Urinary bladder (tissue), 4 donors: ENCODE data around the gene AHSP. TPM values are rescaled to one million over a fixed set of nuclear protein-coding genes. Genes with fewer than 3 reads are reported as not detected.
"Not testable (repeated sequence)": the region's sequence is repeated elsewhere in the genome, so short reads cannot be mapped to it uniquely, and the experiment has no call there.

Source experiments
- DNase-seq: peaks from one replicate; pipeline ENCODE4 v3.0.0-alpha.2; 2015; ENCODE audit errors: extremely low spot score
- H3K27ac ChIP-seq: one replicate; pipeline ENCODE4 v1.5.1; 2013; ENCODE audit warnings: low read depth, mild to moderate bottlenecking, moderate library complexity
- H3K36me3 ChIP-seq: one replicate; pipeline ENCODE4 v1.6.1; 2013; ENCODE audit warnings: mild to moderate bottlenecking, moderate library complexity; ENCODE audit not compliant: insufficient read depth
- H3K4me1 ChIP-seq: one replicate; pipeline ENCODE4 v1.6.1; 2013; ENCODE audit warnings: mild to moderate bottlenecking, moderate library complexity; ENCODE audit not compliant: insufficient read depth
- H3K4me3 ChIP-seq: one replicate; pipeline ENCODE4 v1.5.1; 2013; ENCODE audit warnings: low read depth, low read length
- WGBS: extraction: QIAGEN DNeasy Blood & Tissue Kit; methylation state at CpG from one replicate; pipeline ENCODE4 v1.1.7; 2013; 5-methylcytosine and 5-hydroxymethylcytosine counted together
- polyA plus RNA-seq: library from polyadenylated mRNA; stranded (reverse); fragments of 200-250 nt; gene quantifications from one replicate; pipeline ENCODE4 v1.2.3, GENCODE V29; 2013
- total RNA-seq: library from RNA; depleted of rRNA; stranded (reverse); fragments of >200 nt; gene quantifications from one replicate; pipeline ENCODE4 v1.2.3, GENCODE V29; 2014
- donor health status: healthy with polysubstance abuse.
- donor health status: healthy.

AHSP gene
- 9.2 TPM for total RNA-seq
- not detected for polyA plus RNA-seq

GRCh38 chr16:31527734-31528274 lies at the start of gene AHSP:
TSS of gene AHSP (plus strand) at chr16:31527900. CDS start at chr16:31528140, 240 bp downstream.
- no peak for DNase-seq
- Histone ChIP-seq H3K4me3 (no peak within 1 kb of the TSS), H3K27ac (no peak within 1 kb of the TSS), H3K4me1 (no peaks in the 10 kb centered on the region), H3K36me3 (no peaks in the 10 kb centered on the region)
- 63% methylated on average over 6 of the region's 6 CpGs for WGBS

GRCh38 chr16:31478956-31479355 lies 48.7 kb upstream of the AHSP start:
- Histone ChIP-seq H3K4me3 (no peak overlapping the region), H3K36me3 (no peaks in the 10 kb centered on the region), H3K4me1 (peaks cover 3% of the 10 kb centered on the region), H3K27ac (no peak overlapping the region)
- 83% methylated on average over 3 of the region's 3 CpGs for WGBS
- DNase-seq, result no peak

- WGBS, result 80% methylated on average over 9 of the region's 9 CpGs
- peaks cover 3% of the 10 kb centered on the region for H3K4me1 ChIP-seq
- no peak for DNase-seq
Observed at GRCh38 chr16:31479751-31480150, 47.9 kb upstream of the AHSP start.

GRCh38 chr16:31480851-31481536 lies 46.7 kb upstream of the AHSP start:
- H3K36me3 ChIP-seq, result no peaks in the 10 kb centered on the region
- no peak overlapping the region for H3K27ac ChIP-seq
- no peak overlapping the region for H3K4me3 ChIP-seq
- DNase-seq, result no peak
- WGBS, result 23% methylated on average over 7 of the region's 7 CpGs
- H3K4me1 ChIP-seq, result peaks cover under 1% of the 10 kb centered on the region

More at GRCh38 chr16:31479751-31480150, 47.9 kb upstream of the AHSP start:
- Histone ChIP-seq H3K36me3 (no peaks in the 10 kb centered on the region), H3K27ac (no peak overlapping the region), H3K4me3 (no peak overlapping the region)

GRCh38 chr16:31483081-31483480 lies 44.6 kb upstream of the AHSP start, which contains the start of gene SLC5A2:
TSS of gene SLC5A2 (plus strand) at chr16:31483123. CDS start at chr16:31483137, 14 bp downstream.
- no peaks in the 10 kb centered on the region for H3K4me1 ChIP-seq
- DNase-seq, result no peak
- H3K4me3 ChIP-seq, result no peak within 1 kb of the TSS
- 82% methylated on average over 4 of the region's 4 CpGs for WGBS
- no peaks in the 10 kb centered on the region for H3K36me3 ChIP-seq
- no peak within 1 kb of the TSS for H3K27ac ChIP-seq

GRCh38 chr16:31484048-31484447 lies 43.7 kb upstream of the AHSP start:
- not testable (repeated sequence) for H3K4me3 ChIP-seq, DNase-seq, H3K36me3 ChIP-seq, H3K4me1 ChIP-seq, H3K27ac ChIP-seq
- WGBS, result 93% methylated on average over 4 of the region's 4 CpGs

- no peaks in the 10 kb centered on the region for H3K36me3 ChIP-seq
- no peak overlapping the region for H3K27ac ChIP-seq
- no peak overlapping the region for H3K4me3 ChIP-seq
- H3K4me1 ChIP-seq, result no peaks in the 10 kb centered on the region
- no peak for DNase-seq
- 41% methylated on average over 14 of the region's 14 CpGs for WGBS
Observed at GRCh38 chr16:31484491-31485171, 43.1 kb upstream of the AHSP start.

- 92% methylated on average over 17 of the region's 17 CpGs for WGBS
Observed at GRCh38 chr16:31485571-31485970, 42.1 kb upstream of the AHSP start.

GRCh38 chr16:31486045-31486444 lies 41.7 kb upstream of the AHSP start:
- Histone ChIP-seq H3K4me3 (no peak overlapping the region), H3K27ac (no peak overlapping the region), H3K36me3 (no peaks in the 10 kb centered on the region), H3K4me1 (no peaks in the 10 kb centered on the region)
- no peak for DNase-seq
- WGBS, result 92% methylated on average over 5 of the region's 5 CpGs

More at GRCh38 chr16:31485571-31485970, 42.1 kb upstream of the AHSP start:
- H3K4me3 ChIP-seq, result no peak overlapping the region
- H3K36me3 ChIP-seq, result no peaks in the 10 kb centered on the region
- no peak overlapping the region for H3K27ac ChIP-seq
- no peak for DNase-seq
- H3K4me1 ChIP-seq, result no peaks in the 10 kb centered on the region

- no peak overlapping the region for H3K27ac ChIP-seq
- DNase-seq, result no peak
Observed at GRCh38 chr16:31487071-31487719, 40.5 kb upstream of the AHSP start.

GRCh38 chr16:31487720-31488467 lies 39.8 kb upstream of the AHSP start:
- H3K4me3 ChIP-seq, result peak overlapping the region; percentile 35
- H3K4me1 ChIP-seq, result no peaks in the 10 kb centered on the region
- WGBS, result under 1% methylated on average over 60 of the region's 60 CpGs
- no peak overlapping the region for H3K27ac ChIP-seq
- no peaks in the 10 kb centered on the region for H3K36me3 ChIP-seq
- no peak for DNase-seq

More at GRCh38 chr16:31487071-31487719, 40.5 kb upstream of the AHSP start:
- H3K4me1 ChIP-seq, result no peaks in the 10 kb centered on the region
- H3K4me3 ChIP-seq, result peak overlapping the region; percentile 35
- H3K36me3 ChIP-seq, result no peaks in the 10 kb centered on the region
- WGBS, result 7% methylated on average over 48 of the region's 48 CpGs

GRCh38 chr16:31488468-31489297 lies 39.0 kb upstream of the AHSP start:
- Histone ChIP-seq H3K4me3 (peak overlapping the region; percentile 35), H3K36me3 (peaks cover 5% of the 10 kb centered on the region), H3K27ac (no peak overlapping the region), H3K4me1 (no peaks in the 10 kb centered on the region)
- 33% methylated on average over 77 of the region's 77 CpGs for WGBS
- DNase-seq, result no peak
